HG03378 (cell line): ENCODE measurements around the gene RAB11FIP3.
"Not testable (repeated sequence)": the region's sequence is repeated elsewhere in the genome, so short reads cannot be mapped to it uniquely, and the experiment has no call there.

ENCODE experiments used
- ATAC-seq: cut with Tn5 transposase; IDR thresholded peaks from one replicate; pipeline ENCODE4 v1.9.1; 2021; ENCODE audit warnings: mild to moderate bottlenecking, moderate library complexity; ENCODE audit not compliant: unreplicated experiment

The RAB11FIP3 gene, protein sequence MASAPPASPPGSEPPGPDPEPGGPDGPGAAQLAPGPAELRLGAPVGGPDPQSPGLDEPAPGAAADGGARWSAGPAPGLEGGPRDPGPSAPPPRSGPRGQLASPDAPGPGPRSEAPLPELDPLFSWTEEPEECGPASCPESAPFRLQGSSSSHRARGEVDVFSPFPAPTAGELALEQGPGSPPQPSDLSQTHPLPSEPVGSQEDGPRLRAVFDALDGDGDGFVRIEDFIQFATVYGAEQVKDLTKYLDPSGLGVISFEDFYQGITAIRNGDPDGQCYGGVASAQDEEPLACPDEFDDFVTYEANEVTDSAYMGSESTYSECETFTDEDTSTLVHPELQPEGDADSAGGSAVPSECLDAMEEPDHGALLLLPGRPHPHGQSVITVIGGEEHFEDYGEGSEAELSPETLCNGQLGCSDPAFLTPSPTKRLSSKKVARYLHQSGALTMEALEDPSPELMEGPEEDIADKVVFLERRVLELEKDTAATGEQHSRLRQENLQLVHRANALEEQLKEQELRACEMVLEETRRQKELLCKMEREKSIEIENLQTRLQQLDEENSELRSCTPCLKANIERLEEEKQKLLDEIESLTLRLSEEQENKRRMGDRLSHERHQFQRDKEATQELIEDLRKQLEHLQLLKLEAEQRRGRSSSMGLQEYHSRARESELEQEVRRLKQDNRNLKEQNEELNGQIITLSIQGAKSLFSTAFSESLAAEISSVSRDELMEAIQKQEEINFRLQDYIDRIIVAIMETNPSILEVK

DNA sequence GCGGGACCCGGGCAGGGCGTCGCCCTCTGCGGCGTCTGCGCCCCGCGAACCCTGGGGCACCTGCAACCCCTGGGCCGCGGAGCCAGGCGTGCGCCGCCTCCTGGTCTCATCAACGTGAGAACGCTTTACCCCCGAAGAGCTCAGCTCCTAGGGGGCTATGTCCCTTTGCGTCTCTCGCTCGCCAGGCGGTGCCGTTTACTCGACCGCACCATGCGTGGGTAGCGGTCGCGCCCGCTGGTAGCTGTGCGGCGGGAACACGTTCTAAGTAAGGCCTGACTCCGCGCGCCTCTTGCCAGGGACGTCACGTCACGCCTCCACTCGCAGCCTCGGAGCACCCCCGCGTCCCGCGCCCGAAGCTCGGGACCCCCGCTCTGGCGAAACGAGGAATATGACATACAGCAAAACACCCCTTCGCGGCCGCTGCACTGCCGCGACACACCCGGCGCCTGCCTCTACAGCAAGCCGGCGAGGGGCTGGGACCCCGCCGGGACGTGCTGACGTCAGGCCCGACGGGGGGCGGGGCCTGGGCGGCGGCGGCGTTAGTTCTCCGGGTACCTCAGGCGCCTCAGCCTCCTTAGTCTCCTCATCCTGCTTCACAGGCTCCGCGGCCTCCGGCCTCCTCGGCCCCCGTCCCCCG lies at the start of gene RAB11FIP3:
Gene RAB11FIP3, plus strand, starts transcription at position 568 of the 637 bp plus-strand sequence. CDS start 358 bp downstream, outside the sequence.
- ATAC-seq: peak; percentile 63

DNA sequence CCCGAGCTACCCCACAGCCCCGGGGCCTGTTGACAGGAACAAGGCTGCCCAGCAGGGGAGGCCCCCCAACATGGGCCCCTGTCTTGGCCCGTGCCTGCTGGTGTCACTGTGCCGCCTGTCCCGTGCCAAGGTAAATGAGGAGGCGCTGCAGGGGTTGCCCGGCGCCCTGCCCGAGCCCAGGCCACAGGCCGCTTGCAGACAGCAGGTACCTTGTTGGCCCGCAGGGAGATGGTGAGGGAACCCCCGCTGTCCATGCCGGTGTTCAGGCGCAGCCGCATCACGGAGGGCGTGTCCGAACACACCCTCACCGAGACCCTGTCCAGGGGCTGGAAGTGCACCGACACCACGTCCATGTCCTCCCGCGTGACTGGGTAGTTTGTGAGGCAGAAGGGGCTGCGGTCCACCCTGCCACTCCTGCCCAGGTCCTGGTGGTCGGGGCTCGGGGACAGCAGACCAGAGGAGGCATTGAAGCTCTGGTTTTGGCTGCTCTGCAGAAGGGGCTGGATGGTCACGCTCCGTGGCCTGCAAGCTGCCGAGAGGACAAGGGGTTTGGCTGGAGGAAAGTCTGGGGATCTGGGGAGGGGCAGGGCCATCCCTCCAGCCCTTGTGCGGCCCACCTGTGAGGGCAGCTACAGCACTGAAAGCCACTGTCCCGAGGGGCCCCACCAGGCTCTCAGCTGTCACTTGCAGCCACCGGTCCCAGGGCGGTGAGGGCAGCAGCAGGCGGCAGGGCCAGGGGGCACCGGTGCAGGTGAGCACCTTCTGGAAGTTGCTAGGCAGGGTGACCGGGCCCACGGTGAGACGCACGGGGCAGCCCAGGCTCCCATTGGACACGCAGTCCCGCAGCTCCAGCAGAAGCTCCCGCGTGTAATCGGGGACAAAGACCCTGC lies 49.3 kb upstream of the RAB11FIP3 start:
- ATAC-seq: no peak

DNA sequence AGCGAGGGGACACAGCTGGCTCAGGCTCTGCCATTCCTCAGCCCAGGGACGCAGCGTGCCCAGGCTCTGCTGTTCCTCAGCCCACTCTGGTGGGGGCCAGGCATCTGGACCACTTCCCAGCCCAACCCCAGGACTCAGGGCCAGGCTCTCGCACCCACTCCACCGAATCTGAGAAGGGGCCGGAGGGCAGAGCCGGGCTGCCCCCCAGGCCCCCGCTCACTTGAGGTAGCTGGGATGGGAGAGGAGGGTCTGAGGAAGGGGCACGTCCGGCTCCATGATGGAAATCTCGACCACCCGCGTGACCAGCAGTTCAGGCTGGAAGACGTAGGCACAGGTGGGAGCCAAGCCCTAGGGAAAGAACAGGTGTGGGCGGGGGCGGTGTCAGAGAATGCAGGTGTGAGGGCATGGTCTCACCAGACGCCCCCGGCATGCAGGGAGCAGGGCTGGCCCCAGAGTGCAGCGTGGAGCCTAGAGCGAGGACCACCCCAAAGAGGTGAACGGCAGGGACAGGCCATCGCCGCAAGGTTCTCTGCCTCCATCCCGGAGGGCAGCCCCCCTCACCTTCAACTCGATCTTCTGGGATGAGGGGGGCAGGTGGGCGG lies 48.5 kb upstream of the RAB11FIP3 start:
- no peak for ATAC-seq

DNA sequence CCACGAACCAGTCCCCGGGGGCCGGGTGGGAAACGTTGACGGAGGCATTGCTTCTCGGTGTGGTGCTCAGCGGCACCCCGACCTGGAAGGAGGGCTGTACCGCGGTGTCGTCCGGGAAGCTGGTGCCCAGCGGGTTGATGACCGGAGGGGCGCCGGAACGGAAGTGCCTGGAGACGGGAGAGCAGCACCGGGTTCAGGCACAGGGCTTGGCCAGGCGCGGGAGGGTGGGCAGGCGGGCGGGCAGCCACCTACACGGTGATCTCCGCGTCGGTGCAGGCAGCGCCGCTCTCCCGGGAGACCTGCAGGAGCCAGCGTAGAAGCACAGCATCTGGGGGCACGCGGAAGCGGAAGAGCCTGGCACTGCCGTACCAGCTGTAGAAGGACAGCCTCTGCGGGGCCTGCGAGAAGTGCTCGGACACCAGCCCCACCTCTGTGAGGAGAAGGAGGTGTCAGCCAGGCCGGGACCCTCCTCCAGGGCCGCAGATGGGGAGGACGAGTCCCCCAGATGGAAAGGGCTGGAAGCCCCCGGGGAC lies 48.0 kb upstream of the RAB11FIP3 start:
- ATAC-seq: no peak

DNA sequence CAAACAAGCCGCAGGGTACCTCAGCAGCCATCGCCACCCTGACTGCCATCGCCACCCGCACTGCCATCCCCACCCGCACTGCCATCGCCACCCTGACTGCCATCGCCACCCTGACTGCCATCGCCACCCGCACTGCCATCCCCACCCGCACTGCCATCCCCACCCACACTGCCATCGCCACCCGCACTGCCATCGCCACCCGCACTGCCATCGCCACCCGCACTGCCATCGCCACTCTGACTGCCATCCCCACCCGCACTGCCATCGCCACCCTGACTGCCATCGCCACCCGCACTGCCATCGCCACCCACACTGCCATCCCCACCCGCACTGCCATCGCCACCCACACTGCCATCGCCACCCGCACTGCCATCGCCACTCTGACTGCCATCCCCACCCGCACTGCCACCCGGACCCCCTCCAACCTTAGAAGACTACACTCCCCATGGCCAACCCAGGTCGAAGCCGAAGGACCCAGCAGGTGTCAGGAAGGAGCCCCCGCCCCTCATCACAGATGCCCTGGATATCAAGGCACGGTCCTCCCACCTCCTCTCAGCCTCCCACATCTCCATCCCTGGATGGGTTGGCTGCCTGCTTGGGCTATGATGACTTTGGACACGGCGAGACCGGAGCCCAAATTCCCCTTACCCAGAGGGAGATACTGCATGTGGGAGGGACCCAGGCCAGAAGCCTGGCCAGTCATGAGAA lies 47.2 kb upstream of the RAB11FIP3 start:
- not testable (repeated sequence) for ATAC-seq

DNA sequence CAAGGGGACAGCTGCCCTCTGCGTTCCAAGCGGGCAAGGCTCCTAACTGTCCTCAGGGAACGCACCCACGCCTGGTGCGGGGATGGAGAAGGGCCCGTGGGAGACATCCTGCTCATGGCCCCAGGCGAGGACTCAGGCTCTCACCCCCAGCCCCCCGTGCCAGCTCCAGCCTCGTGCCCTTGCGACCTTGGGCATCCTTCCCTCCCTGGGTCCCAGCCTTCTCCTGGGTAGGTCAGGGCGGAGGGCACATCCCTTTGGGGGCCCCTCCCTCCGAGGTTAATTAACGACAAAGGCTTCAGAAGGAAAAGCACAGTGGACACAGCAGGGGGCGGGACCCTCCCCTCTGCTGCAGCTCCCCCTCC lies 46.6 kb upstream of the RAB11FIP3 start:
- ATAC-seq: no peak

- no peak for ATAC-seq
These were observed 46.1 kb upstream of the RAB11FIP3 start for GRCh38 chr16:379183-379960.

GRCh38 chr16:379961-380761 lies 45.3 kb upstream of the RAB11FIP3 start:
- no peak for ATAC-seq

DNA sequence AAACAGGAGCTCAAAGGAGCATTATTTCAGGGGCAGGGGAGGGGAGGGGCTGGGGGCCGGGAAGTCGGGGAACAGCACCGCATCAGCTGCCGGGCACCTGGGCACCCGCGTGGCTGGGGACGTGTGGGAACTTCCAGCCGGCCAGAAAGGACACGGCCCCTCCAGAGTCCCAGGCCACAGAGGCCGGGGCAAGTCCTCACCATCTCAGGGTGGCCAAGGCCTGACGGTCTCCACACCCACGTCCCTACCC lies 44.8 kb upstream of the RAB11FIP3 start:
- no peak for ATAC-seq

- ATAC-seq: no peak
These were observed 44.2 kb upstream of the RAB11FIP3 start for GRCh38 chr16:381012-381788.

DNA sequence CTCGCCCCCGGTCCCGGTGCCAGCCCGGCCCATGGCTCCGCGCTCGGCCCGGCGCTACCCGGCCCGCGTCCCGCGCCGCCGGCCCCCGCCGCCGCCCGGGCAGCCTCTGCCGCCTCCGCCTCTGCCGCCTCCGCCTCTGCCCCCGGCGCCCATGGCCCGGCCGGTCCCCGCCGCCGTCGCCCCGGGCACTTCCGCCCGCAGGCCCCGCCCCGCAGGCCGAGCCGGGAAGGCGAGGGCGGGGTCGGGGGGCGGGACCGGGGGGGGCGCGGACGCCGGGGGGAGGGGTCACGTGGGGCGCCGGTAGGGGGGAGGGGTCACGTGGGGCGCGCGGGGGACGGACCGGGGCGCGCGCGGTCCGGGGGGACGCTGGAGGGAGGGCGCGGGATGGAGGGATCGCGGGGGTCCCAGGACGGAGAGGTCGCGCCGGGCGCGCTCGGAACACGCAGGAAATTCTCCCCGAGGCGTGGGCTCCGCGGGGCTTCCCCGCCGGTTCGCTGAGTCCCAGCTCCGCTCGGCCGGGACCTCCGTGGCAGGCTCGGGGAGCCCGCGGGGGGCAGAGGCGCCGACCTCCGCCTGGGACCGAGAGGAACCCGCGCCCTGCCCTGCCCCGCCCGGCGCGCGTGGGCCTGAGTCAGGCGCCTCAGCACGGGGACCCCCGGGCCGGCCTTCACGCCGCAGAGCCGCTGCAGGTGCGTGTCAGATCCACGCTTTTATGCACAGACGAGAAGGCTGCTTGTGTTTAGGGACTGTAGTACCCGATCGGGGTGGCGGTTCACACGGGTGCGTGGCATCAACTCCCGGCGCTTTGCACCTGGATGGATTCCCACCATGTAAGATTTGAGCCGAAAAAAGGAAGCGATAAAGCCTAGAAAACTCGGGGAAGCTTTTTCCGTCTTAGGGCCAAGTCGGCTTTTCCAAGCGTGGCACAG lies 43.4 kb upstream of the RAB11FIP3 start, which contains the start of gene PGAP6:
Gene PGAP6, minus strand, starts transcription at position 190 of the 929 bp plus-strand sequence. Its CDS starts 157 bp downstream, at position 33.
- no peak for ATAC-seq

- peak; percentile 40 for ATAC-seq
These were observed 42.0 kb upstream of the RAB11FIP3 start for GRCh38 chr16:383326-384051.

DNA sequence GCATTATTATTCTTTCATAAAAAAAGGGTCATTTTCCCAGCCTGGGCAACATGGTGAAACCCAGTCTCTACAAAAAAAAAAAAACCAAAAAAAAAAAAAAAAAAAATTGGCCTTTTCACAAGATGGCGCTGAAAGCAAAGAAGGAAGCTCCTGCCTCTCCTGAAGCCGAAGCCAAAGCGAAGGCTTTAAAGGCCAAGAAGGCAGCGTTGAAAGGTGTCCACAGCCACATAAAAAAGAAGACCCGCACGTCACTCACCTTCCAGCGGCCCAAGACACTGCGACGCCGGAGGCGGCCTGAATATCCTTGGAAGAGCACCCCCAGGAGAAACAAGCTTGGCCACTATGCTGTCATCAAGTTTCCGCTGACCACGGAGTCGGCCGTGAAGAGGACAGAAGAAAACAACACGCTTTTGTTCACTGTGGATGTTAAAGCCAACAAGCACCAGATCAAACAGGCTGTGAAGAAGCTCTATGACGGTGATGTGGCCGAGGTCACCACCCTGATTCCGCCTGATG lies 38.8 kb upstream of the RAB11FIP3 start:
- no peak for ATAC-seq

GRCh38 chr16:387761-388666 lies 37.4 kb upstream of the RAB11FIP3 start:
- ATAC-seq: not testable (repeated sequence)
